ENCODE data around the gene KCNQ5. TPM values are rescaled to one million over a fixed set of nuclear protein-coding genes. Genes with fewer than 3 reads are reported as not detected.
A peak's percentile ranks its signal among the peaks of the same experiment; 100 is the strongest.

The KCNQ5 gene
- total and polyA plus RNA-seq, 8 donors, result 1.7 to 4.5 (median 2.5) TPM

GRCh38 chr6:73051147-73051546 is 429.3 kb downstream of the KCNQ5 start:
- Histone ChIP-seq H3K9me3 (no peaks in the 10 kb centered on the region), H3K27me3 (no peaks in the 10 kb centered on the region), H3K4me1 (no peaks in the 10 kb centered on the region), H3K27ac (no peak overlapping the region), H3K4me3 (no peak overlapping the region), H3K36me3 (no peaks in the 10 kb centered on the region)
- ATAC-seq (no peak), DNase-seq (no peak)
- intact Hi-C loops (cut with DNase I), result no loop called here
- no peak for TF ChIP-seq CTCF (IDR thresholded peaks at IDR 0.05)

GRCh38 chr6:73054958-73055357 is 433.1 kb downstream of the KCNQ5 start:
- Histone ChIP-seq H3K27ac (no peak overlapping the region), H3K9me3 (no peaks in the 10 kb centered on the region), H3K4me1 (no peaks in the 10 kb centered on the region), H3K27me3 (no peaks in the 10 kb centered on the region), H3K36me3 (no peaks in the 10 kb centered on the region), H3K4me3 (no peak overlapping the region)
- no peak for ATAC-seq
- intact Hi-C loops (cut with DNase I), result no loop called here
- no peak for TF ChIP-seq CTCF (IDR thresholded peaks at IDR 0.05)
- no peak for DNase-seq

- Histone ChIP-seq H3K27ac (no peak overlapping the region), H3K9me3 (no peaks in the 10 kb centered on the region), H3K36me3 (no peaks in the 10 kb centered on the region), H3K4me3 (no peak overlapping the region), H3K4me1 (peaks cover 0 to 7% of the 10 kb centered on the region in 2 donors), H3K27me3 (no peaks in the 10 kb centered on the region)
- intact Hi-C loops (cut with DNase I), result no loop called here
- no peak for ATAC-seq
- DNase-seq, result no peak
- TF ChIP-seq CTCF (IDR thresholded peaks at IDR 0.05), result no peak
Observed at GRCh38 chr6:73058736-73059135, 436.9 kb downstream of the KCNQ5 start.

GRCh38 chr6:73062130-73062529 is 440.3 kb downstream of the KCNQ5 start:
- Histone ChIP-seq H3K9me3 (no peaks in the 10 kb centered on the region), H3K4me1 (peaks cover 0 to 7% of the 10 kb centered on the region in 2 donors), H3K27me3 (no peaks in the 10 kb centered on the region), H3K27ac (no peak overlapping the region), H3K4me3 (no peak overlapping the region), H3K36me3 (no peaks in the 10 kb centered on the region)
- intact Hi-C loops (cut with DNase I), result no loop called here
- TF ChIP-seq CTCF (IDR thresholded peaks at IDR 0.05), result no peak
- DNase-seq (no peak), ATAC-seq (no peak)

GRCh38 chr6:73062837-73063236 is 441.0 kb downstream of the KCNQ5 start:
- Histone ChIP-seq H3K9me3 (no peaks in the 10 kb centered on the region), H3K4me1 (peaks cover 0 to 7% of the 10 kb centered on the region in 2 donors), H3K27ac (no peak overlapping the region), H3K4me3 (no peak overlapping the region), H3K27me3 (no peaks in the 10 kb centered on the region), H3K36me3 (no peaks in the 10 kb centered on the region)
- DNase-seq, result no peak
- no peak for TF ChIP-seq CTCF (IDR thresholded peaks at IDR 0.05)
- intact Hi-C loops (cut with DNase I), result no loop called here
- ATAC-seq, result peak; percentile 69

All from left lung (tissue), 10 donors.